HG03378 (cell line): Measurements from ENCODE around the gene ZNF79.
A peak's percentile ranks its signal among the peaks of the same experiment; 100 is the strongest.
"Not testable (repeated sequence)": the region's sequence is repeated elsewhere in the genome, so short reads cannot be mapped to it uniquely, and the experiment has no call there.

Source experiments
- ATAC-seq: cut with Tn5 transposase; IDR thresholded peaks from one replicate; pipeline ENCODE4 v1.9.1; 2021; ENCODE audit warnings: mild to moderate bottlenecking, moderate library complexity; ENCODE audit not compliant: unreplicated experiment

Gene ZNF79

DNA sequence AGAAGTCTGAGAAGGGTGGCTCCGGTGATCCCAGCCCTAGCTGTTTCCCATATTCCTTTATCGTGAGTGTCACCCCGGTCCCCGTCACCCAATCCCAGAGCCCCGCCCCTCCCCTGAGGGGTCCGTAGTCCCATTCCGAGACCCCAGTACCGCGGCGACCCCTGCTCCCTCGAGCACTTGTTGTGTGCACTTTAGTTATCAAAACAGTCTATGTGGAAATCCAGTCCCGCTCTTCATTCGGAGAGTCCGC is 27.4 kb downstream of the ZNF79 start:
- ATAC-seq: peak; percentile 25

- peak; percentile 3 for ATAC-seq
Observed at GRCh38 chr9:127451858-127452656, 27.9 kb downstream of the ZNF79 start.

DNA sequence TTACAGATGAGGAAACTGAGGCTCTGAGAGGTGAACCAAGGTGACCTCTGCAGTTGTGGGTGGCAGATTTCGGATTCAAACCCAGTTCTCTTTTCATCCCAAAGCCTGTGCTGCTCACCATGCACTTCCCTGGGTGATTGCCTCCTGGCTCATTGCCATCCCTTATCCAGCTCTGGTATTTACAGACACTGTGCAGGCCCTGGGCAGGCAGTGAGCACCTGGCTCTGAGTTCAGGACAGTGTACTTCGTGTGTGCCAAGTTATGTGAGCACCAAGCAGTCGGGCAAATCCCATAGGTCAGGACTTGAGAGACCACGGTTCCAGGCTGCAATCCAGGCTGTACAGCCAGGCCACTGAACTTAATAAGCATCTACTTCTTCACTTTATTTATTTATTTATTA is 28.5 kb downstream of the ZNF79 start:
- ATAC-seq: no peak

- ATAC-seq: no peak
Observed at GRCh38 chr9:127455324-127455992, 31.3 kb downstream of the ZNF79 start.

DNA sequence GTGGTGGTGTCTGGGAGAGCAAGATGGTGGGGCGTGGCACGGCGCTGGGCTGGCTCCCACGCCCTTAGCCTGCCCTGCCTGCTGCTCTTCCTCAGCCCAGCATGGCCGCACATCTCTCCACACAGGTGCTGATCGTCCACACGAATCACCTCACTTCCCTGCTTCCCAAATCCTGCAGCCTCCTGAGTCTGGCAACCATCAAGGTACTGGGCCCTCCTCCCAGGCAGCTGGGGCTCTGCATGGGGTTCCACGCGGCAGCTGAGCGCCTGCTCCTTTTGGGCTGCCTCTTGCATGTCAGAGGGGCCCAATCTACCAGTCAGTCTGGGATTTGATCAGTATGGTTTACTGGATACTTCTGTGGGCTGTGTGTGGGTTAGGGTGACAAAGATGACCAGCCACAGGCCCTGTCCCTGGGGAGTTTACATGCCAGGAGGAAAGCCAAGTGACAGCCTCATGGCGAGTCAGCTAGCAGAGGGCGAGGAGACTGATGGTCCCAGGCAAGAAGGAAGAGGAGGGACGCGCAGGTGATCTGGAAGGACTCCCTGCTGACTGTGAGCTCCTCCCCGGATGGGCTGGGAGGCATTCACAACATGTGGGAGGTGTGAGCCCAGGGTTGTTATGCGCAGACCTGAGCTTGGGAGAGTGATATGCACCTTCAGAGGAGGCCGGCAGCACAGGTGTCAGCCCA is 33.2 kb downstream of the ZNF79 start:
- no peak for ATAC-seq

GRCh38 chr9:127458921-127459320 is 34.7 kb downstream of the ZNF79 start:
- ATAC-seq: no peak

DNA sequence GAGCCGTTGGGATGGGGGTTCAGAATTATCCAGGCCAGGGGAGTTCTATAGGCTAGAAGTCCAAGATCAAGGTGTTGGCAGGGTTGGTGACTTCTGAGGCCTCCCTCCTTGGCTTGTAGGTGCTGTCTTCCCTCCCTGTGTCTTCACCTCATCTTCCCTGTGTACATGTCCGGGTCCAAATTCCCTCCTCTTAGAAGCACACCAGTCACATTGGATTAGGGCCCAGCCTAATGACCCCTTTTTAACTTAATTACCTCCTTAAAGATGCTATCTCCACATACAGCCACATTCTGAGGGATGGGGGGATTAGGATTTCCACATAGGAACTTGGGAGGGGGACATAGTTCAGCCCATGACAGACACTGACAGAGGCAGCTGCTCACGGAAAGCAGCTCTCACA is 39.2 kb downstream of the ZNF79 start:
- ATAC-seq: no peak

GRCh38 chr9:127463911-127464310 is 39.7 kb downstream of the ZNF79 start:
- ATAC-seq: no peak

- ATAC-seq: not testable (repeated sequence)
Observed at GRCh38 chr9:127466407-127466917, 42.3 kb downstream of the ZNF79 start.

DNA sequence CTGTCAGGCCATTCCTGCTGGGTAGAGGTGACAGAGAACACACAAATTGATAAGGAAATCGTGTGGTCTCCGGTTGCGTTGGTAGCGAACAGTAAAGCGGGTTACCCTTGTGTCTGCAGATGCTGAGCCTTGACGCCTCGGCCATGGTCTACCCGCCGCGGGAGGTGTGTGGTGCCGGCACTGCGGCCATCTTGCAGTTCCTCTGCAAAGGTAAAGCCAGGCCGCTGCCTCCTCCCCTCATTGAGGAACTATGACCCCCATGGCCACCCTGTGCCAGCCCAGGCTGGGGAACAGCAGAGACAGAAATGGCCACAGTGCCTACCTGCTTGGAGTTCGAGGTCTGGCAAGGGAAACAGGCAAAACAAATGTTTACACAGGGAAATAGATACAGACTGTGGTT is 43.4 kb downstream of the ZNF79 start:
- ATAC-seq: no peak

DNA sequence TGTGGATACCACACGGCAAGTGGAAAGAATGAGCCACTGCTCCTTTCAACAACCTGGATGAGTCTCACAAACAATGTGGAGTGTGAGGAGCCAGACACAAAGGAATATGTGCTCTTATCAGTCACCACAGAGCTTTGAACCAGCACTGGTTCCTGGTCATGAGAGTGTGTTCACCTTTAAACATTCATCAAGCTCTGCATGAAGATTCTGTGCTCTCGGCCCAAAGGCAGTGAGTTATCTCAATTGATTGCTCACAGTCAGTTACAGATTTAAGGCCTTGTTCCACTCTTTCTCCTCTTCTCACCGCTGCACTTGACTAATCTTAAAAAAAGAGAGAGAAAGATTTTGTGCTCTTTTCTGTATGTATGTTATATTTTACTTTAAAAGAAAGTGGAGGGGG is 46.5 kb downstream of the ZNF79 start:
- no peak for ATAC-seq

GRCh38 chr9:127473501-127473900 is 49.3 kb downstream of the ZNF79 start:
- ATAC-seq: no peak

- no peak for ATAC-seq
Observed at GRCh38 chr9:127473932-127474331, 49.8 kb downstream of the ZNF79 start.

GRCh38 chr9:127474592-127474991 is 50.4 kb downstream of the ZNF79 start:
- ATAC-seq: no peak

DNA sequence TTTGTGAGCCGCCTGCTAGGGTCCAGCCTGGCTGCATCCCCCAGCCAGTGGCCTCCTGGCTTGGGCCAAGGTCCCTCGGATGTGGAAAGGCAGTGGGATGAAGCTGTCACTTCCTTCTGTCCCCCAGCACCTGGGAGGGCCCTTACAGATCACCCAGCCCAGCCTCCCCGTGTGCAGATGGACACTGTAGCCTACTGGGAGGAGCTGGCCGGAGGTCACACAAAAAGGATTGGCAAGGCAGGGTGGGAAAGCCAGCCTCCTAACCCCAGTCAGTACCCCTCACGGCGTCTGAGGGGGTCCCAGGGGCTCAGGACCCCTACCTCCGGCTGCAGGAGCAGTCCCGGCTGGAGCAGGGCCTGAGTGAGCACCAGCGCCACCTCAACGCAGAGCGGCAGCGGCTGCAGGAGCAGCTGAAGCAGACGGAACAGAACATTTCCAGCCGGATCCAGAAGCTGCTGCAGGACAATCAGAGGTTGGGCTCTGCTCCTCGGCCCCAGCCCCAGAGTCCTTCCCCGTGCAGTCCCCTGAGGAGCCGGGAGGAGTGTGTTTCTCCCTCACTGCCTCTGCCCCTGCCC is 55.4 kb downstream of the ZNF79 start:
- ATAC-seq: no peak

DNA sequence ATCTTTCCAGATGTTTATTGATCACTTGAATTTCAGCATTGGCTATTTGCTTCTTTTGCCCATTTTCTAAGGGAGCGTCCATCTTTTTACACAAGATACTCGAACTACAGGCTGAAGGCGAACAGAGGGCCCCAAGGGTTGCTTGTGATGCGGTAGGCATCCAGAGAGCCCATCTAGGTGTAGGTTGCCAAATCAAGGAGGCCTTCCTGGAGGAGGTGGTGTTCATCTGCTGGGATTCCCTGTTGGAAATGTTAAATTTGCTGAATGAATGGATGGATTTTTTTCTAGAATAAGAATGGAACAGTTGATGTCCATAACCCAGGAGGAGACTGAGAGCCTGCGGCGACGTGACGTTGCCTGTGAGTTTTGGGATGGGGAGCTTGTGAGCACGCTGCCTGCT is 58.5 kb downstream of the ZNF79 start:
- no peak for ATAC-seq

GRCh38 chr9:127485995-127486394 is 61.8 kb downstream of the ZNF79 start:
- ATAC-seq: no peak

GRCh38 chr9:127488946-127489345 is 64.8 kb downstream of the ZNF79 start:
- ATAC-seq: no peak

DNA sequence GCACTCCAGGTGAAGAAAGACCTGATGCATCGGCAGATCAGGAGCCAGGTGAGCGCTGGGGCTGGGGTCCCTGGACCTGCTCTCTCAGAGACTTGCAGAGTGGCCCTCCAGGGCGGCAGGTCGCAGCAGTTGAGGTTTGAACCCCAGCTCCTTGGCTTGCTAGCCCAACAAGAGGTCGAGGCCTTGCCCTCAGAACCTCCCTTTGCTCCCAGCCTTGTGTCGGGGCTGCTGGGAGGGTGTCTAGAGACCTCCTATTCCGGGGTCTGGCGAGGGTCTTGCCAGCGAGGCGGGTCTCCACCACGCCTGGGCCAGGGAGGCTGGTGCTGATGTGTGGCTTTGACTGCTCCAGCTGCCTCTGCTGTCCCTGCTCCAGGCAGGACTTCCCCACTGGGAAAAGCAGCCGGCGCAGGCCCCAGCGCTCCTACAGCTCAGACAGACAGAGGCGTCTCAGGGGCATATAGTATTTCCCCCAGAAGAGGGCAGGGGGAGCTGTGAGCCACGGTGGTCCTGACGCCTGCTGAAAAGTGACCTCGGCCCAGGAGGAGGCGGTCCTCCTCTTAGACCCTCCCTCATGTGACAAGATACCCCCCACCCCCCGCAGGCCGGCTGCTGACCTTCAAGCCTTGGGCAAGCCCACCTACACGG is 65.4 kb downstream of the ZNF79 start:
- no peak for ATAC-seq

DNA sequence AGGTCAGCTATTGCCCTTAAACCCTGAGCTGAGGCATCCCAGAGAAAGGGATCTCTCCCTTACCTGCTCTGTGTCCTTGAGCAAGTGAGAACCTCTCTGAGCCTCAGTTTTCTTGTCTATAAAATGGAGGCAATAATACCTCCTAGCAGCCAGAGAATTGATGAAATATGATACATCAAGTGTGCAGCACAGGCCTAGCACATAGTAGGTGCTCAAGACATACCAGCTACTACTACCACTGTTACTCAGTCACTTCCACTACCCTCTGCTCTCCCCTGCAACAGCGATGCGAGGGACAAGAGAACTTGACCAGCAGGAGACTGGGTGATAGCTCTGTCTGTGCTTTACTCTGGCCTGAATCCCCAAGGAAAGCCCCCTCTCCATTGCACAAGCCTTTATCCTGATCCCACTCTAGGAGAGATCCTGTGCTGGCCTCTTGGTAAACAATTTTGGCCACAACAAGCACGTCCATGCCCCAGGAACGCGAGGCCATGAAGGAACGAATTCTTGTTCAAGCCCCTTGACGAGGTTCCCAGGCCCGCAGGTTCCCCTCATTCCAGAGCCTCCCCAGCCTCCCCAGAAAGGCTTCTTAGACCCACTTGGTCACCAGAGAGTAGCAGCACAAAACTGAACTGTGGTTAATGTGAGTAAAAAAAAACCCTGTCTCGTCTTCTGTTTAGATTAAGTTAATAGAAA is 66.5 kb downstream of the ZNF79 start:
- ATAC-seq: no peak

- ATAC-seq: no peak
Observed at GRCh38 chr9:127491516-127491915, 67.3 kb downstream of the ZNF79 start.
